ENCODE measurements around the gene FAM174B. TPM values are rescaled to one million over a fixed set of nuclear protein-coding genes. Genes with fewer than 3 reads are reported as not detected.

Gene FAM174B
- total RNA-seq, 1 donor from 2014 or later = 24.0 TPM

GRCh38 chr15:92570391-92570790 is 85.2 kb downstream of the FAM174B start:
- H3K36me3 Mint-ChIP-seq (ENCODE audit: low read depth) = no peaks in the 10 kb centered on the region
- H3K9me3 Mint-ChIP-seq (ENCODE audit: low read depth) = peaks cover 5% of the 10 kb centered on the region
- H3K27ac Mint-ChIP-seq (ENCODE audit: unreplicated experiment) = no peak overlapping the region
- H3K4me3 Mint-ChIP-seq (ENCODE audit: unreplicated experiment) = no peak overlapping the region
- peaks cover 38% of the 10 kb centered on the region for H3K27me3 Mint-ChIP-seq (ENCODE audit: low read depth)
- no peak for TF ChIP-seq CTCF (IDR thresholded peaks at IDR 0.05)
- no peak for DNase-seq (ENCODE audit: low spot score)
- peaks cover 5% of the 10 kb centered on the region for H3K4me1 Mint-ChIP-seq (ENCODE audit: low read depth)

GRCh38 chr15:92569778-92570177 is 85.8 kb downstream of the FAM174B start:
- Mint-ChIP-seq H3K36me3 (ENCODE audit: low read depth) (no peaks in the 10 kb centered on the region), H3K4me3 (ENCODE audit: unreplicated experiment) (no peak overlapping the region), H3K4me1 (ENCODE audit: low read depth) (peaks cover 5% of the 10 kb centered on the region), H3K27ac (ENCODE audit: unreplicated experiment) (no peak overlapping the region), H3K27me3 (ENCODE audit: low read depth) (peaks cover 34% of the 10 kb centered on the region), H3K9me3 (ENCODE audit: low read depth) (peaks cover 5% of the 10 kb centered on the region)
- DNase-seq (ENCODE audit: low spot score) = no peak
- TF ChIP-seq CTCF (IDR thresholded peaks at IDR 0.05) = no peak

Other genes with a start within 250 kb of the FAM174B start
- gene CHD2, start 244.5 kb upstream of the FAM174B start, total RNA-seq = 59.7 to 83.0 TPM (median 61.2 TPM) in 3 replicates

Measured in chondrocyte (in vitro differentiated cells).